ENCODE measurements around the gene S1PR4.
A peak's percentile ranks its signal among the peaks of the same experiment; 100 is the strongest.

The S1PR4 gene

DNA sequence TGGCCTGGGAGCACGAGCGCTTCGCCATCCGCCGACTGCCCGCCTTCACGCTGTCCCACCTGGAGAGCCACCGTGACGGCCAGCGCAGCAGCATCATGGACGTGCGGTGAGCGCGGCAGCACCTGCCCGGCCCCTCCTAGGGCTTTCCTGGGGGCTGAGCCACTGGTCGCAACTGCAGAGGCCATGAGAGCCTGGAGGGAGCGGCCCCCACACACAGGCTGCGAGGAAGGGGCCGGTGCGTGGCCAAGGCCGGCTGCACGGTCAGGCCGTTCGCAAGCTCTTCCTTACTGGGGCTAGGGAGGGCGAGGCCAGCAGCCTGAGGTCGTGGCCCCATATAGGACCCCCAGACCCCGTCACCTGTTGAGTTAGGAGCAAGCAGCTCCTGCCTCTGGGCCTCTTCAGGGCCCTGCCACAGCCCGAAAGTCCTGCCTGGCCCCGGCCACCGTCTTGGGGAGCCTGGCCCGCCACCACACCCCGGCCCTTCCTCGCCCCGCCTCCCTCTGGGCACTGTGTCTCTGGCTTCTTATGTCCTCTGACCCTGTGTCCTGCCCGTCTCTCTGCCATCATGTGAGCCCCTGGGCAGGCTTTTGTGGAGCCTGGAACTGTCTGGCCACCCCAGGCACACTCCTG lies 26.2 kb downstream of the S1PR4 start:
- no peak overlapping the region for H3K27ac ChIP-seq
- no peak for TF ChIP-seq CTCF (conservative IDR thresholded peaks at IDR 0.05)

GRCh38 chr19:3206216-3206953 lies 27.8 kb downstream of the S1PR4 start:
- no peak overlapping the region for H3K27ac ChIP-seq
- TF ChIP-seq CTCF (conservative IDR thresholded peaks at IDR 0.05), result no peak

- no peak for TF ChIP-seq CTCF (conservative IDR thresholded peaks at IDR 0.05)
- no peak overlapping the region for H3K27ac ChIP-seq
These were observed 29.1 kb downstream of the S1PR4 start for GRCh38 chr19:3207461-3208242.

GRCh38 chr19:3208317-3209207 lies 30.0 kb downstream of the S1PR4 start:
- no peak overlapping the region for H3K27ac ChIP-seq
- no peak for TF ChIP-seq CTCF (conservative IDR thresholded peaks at IDR 0.05)

GRCh38 chr19:3210347-3211017 lies 31.9 kb downstream of the S1PR4 start:
- no peak overlapping the region for H3K27ac ChIP-seq
- TF ChIP-seq CTCF (conservative IDR thresholded peaks at IDR 0.05), result peak; percentile 71

DNA sequence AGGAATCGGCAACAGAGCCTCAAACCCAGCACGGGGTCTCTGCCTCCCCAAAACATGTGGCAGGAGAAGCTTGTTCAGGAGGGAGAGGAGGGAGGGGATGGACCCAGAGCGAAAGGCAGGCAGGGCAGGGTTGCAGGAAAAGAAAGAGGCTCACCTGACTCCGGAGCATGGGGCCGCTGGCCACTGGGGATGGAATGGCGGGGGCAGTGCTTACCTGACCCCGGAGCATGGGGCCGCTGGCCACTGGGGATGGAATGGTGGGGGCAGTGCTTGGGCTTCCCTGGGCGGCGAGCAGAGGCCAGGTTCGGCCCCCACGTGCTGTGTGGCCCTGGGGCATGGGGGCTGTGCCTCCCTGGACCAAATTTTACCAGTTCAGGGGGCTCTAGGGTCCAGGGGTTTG lies 32.6 kb downstream of the S1PR4 start:
- H3K27ac ChIP-seq, result no peak overlapping the region
- no peak for TF ChIP-seq CTCF (conservative IDR thresholded peaks at IDR 0.05)

Measured in VCaP (cell line).